ENCODE measurements around the gene CHRNA4. TPM values are rescaled to one million over a fixed set of nuclear protein-coding genes. Genes with fewer than 3 reads are reported as not detected.
"Not testable (repeated sequence)": the region's sequence is repeated elsewhere in the genome, so short reads cannot be mapped to it uniquely, and the experiment has no call there.

CHRNA4 gene
- polyA plus RNA-seq, 1 experiment, result not detected

GRCh38 chr20:63381781-63382431 is 20.8 kb upstream of the CHRNA4 start:
- peaks cover 14% of the 10 kb centered on the region for H3K27me3 ChIP-seq (ENCODE audit: control insufficient read depth, insufficient read depth, low read length)
- ChIA-PET CTCF (interaction anchor here (0.6 to 3.4 kb wide), 9 partner anchors 8 to 161 kb away, joined by 3 to 47 read pairs (median 6); no protein-coding TSS in a partner anchor), POLR2A (no interaction called here)
- H3K9me3 ChIP-seq (ENCODE audit: control insufficient read depth, insufficient read depth, low read length), result peaks cover 25% of the 10 kb centered on the region
- H3K4me3 ChIP-seq (ENCODE audit: low read depth, low read length), result no peak overlapping the region
- TF ChIP-seq CTCF (IDR thresholded peaks at IDR 0.05; ENCODE audit: low read depth, low read length), result peak; percentile 83
- H3K27ac ChIP-seq (ENCODE audit: low read depth, low read length), result no peak overlapping the region
- no peak for DNase-seq (ENCODE audit: low read depth, low spot score)

GRCh38 chr20:63380346-63380870 is 19.3 kb upstream of the CHRNA4 start:
- H3K4me3 ChIP-seq (ENCODE audit: low read depth, low read length), result no peak overlapping the region
- no peak overlapping the region for H3K27ac ChIP-seq (ENCODE audit: low read depth, low read length)
- CTCF ChIA-PET, result interaction anchor here (1.4 to 3.4 kb wide), 4 partner anchors 9 to 157 kb away, joined by 4 to 47 read pairs (median 16); no protein-coding TSS in a partner anchor
- DNase-seq (ENCODE audit: low read depth, low spot score), result no peak
- POLR2A ChIA-PET, result no interaction called here
- no peak for TF ChIP-seq CTCF (IDR thresholded peaks at IDR 0.05; ENCODE audit: low read depth, low read length)
- H3K27me3 ChIP-seq (ENCODE audit: control insufficient read depth, insufficient read depth, low read length), result peaks cover 21% of the 10 kb centered on the region
- peaks cover 15% of the 10 kb centered on the region for H3K9me3 ChIP-seq (ENCODE audit: control insufficient read depth, insufficient read depth, low read length)

DNA sequence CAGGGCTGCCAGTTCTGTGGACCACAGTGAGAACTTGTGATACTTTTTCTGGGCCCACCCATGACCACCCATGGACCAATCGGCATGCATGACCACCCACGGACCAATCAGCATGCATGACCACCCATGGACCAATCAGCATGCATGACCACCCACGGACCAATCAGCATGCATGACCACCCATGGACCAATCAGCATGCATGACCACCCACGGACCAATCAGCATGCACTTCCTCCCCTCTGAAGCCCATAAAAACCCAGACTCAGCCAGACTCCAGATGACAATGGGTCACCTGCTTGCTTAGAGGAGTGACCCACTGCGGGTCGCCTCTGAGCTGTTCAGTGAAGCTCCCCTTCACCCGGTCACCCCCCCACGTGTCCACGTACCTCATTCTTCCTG is 18.7 kb upstream of the CHRNA4 start:
- Histone ChIP-seq H3K9me3 (ENCODE audit: control insufficient read depth, insufficient read depth, low read length) (peaks cover 12% of the 10 kb centered on the region; the same call in 1 of the 2 replicates), H3K27me3 (ENCODE audit: control insufficient read depth, insufficient read depth, low read length) (peaks cover 23% of the 10 kb centered on the region)
- CTCF ChIA-PET, result interaction anchor here (1.4 to 3.4 kb wide), 2 partner anchors 70 to 156 kb away, joined by 5 to 47 read pairs; no protein-coding TSS in a partner anchor
- DNase-seq (ENCODE audit: low read depth, low spot score); POLR2A ChIA-PET; H3K27ac ChIP-seq (ENCODE audit: low read depth, low read length); H3K4me3 ChIP-seq (ENCODE audit: low read depth, low read length): not testable (repeated sequence)

DNA sequence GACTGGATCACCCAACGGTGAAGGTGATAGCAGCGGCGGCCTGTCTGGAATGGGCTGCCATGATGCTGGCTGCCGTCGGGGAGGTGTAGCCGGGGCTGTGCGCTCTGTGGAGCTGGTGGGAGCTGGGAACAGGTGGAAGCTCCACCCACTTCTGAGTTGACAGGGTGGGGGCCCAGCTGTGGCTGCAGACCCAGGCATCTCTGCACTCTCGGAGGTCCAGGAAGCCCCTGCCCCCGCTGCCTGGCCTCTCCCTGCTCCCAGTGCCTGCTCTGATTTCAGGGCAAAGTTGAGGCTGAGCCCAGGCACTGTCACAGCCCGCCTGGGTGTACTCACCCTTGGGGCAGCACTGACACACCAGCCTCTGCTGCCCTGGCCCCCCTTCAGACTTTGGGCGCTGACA is 18.1 kb upstream of the CHRNA4 start:
- Histone ChIP-seq H3K27ac (ENCODE audit: low read depth, low read length) (no peak overlapping the region), H3K9me3 (ENCODE audit: control insufficient read depth, insufficient read depth, low read length) (peaks cover 9% of the 10 kb centered on the region; the same call in 1 of the 2 replicates), H3K27me3 (ENCODE audit: control insufficient read depth, insufficient read depth, low read length) (peaks cover 26% of the 10 kb centered on the region), H3K4me3 (ENCODE audit: low read depth, low read length) (no peak overlapping the region)
- no peak for TF ChIP-seq CTCF (IDR thresholded peaks at IDR 0.05; ENCODE audit: low read depth, low read length)
- ChIA-PET CTCF (interaction anchor here (1.4 kb wide), 1 partner anchor 156 kb away, joined by 5 read pairs; no protein-coding TSS in a partner anchor), POLR2A (no interaction called here)
- DNase-seq (ENCODE audit: low read depth, low spot score), result no peak

- no peak overlapping the region for H3K27ac ChIP-seq (ENCODE audit: low read depth, low read length)
- no peak for DNase-seq (ENCODE audit: low read depth, low spot score)
Observed at GRCh38 chr20:63378626-63379025, 17.5 kb upstream of the CHRNA4 start.

More at GRCh38 chr20:63378626-63379025, 17.5 kb upstream of the CHRNA4 start:
- TF ChIP-seq CTCF (IDR thresholded peaks at IDR 0.05; ENCODE audit: low read depth, low read length), result no peak
- POLR2A ChIA-PET, result no interaction called here
- Histone ChIP-seq H3K27me3 (ENCODE audit: control insufficient read depth, insufficient read depth, low read length) (peaks cover 27% of the 10 kb centered on the region), H3K4me3 (ENCODE audit: low read depth, low read length) (no peak overlapping the region), H3K9me3 (ENCODE audit: control insufficient read depth, insufficient read depth, low read length) (peaks cover 7% of the 10 kb centered on the region; the same call in 1 of the 2 replicates)
- CTCF ChIA-PET, result interaction anchor here (1.4 to 2.2 kb wide), 3 partner anchors 68 to 155 kb away, joined by 5 to 10 read pairs (median 7); no protein-coding TSS in a partner anchor
